ENCODE results near the gene NFATC1. TPM values are rescaled to one million over a fixed set of nuclear protein-coding genes. Genes with fewer than 3 reads are reported as not detected.

NFATC1 gene
- total RNA-seq, 1 donor from 2014 or later: 1.1 TPM

DNA sequence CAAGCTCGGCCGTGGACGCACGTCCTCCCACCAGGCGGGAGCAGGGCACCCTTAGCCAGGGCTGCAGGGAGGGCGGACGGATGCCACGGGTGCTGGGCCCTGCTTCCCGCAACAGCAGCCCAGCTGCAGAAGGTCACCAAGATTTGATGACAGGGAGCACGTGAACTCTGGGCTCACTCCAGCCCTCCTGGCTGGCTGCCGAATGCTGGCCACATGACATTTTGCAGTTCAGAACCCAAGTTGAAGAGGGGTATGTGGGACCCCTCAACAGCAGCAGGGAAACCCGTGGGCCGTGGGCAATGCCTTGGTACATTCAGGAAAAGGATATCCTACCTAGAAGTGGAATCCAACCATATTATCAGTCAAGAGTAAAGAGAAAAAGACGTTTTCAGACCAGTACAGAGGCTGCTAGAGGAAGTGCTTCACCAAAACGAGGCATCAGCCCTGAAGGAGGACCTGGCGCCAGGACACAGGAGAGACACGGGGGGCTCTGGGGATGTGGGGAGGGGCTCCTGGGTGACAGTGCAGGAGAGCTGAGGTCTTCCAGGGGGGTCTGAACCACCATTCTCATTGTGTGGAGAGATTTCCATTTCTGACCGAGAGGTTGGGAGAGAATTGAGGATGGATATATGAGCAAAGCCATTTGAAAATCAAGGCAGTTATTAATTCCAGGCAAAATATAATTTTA is 176.5 kb downstream of the NFATC1 start:
- DNase-seq (ENCODE audit: low read depth): no peak

DNA sequence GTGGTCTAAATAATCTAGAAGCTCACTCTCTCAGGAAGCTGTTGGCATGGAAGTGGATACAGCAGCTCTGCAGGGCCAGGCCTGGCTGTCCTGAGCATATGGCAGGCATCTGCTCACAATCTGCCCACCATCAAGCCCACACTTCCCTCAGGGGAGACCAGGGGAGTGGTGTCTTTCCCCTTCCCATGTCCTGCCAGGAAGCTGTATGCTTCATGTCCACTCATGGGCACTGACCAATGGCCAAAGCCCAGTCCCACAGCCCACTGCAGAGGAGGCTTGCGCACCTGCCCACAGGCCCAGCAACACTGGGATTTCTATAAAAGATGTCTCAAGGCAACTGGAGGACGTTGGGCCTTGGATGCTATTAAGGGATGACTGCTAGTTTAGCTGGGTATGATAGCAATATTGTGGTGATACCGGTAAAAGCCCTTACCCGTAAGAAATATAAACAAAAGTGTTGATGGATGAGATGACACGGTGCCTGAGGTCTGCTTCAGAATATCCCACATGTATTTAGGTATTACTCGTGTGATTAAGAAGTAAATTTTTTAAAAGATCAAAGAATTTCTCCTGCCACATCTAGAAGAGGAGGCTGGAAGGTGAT is 177.2 kb downstream of the NFATC1 start:
- no peak for DNase-seq (ENCODE audit: low read depth)

DNA sequence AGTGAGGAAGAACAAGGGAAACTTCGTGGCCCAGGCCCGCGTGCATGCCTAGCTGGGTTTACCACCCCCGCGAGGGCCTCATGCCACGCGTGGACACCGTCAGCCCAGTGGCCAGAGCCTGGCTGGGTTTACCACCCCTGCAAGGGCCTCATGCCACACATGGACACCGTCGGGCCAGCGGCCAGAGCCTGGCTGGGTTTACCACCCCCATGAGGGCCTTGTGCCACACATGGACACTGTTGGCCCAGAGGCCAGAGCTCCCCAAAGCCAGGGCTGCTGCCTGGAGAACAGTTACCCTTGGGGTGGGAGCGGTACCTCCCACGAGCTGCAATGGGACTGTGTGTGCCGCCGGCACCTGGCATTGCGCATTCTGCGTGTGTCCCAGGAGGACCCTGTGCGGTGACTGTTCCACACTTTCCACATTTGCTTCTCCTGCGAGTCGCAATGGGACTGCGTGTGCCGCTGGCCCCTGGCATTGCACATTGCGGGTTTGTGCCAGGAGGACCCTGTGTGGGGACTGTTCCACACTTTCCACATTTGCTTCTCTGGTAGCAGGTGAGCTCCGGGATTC is 178.3 kb downstream of the NFATC1 start:
- no peak for DNase-seq (ENCODE audit: low read depth)

DNA sequence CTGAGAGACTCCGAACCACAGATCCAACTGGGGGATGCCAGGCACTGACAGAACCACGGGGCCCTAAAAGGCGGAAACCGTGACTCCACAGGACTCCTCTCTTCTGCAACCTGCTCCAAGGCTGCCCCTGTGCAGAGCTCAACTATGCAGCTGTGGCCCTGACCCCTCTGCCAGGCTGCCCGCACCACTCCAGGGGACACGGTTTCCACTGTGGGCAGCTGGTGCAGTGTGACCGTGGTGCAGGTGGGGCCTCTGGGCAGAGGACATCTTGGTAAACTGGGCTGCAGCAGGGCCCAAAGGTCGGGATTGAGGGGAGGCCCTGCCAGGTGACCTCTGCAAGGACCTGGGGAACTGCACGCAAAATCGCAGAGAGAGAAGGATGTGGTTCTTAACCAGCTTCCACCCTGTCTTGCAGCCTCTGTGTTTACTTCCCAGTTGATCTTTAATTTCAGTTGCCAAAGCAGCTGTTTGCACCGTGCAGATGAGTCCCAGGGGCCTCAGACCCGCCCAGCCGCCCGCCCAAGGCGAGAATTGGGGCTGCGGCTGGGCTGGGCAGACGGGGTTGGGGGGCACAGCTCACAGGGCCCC is 179.3 kb downstream of the NFATC1 start:
- DNase-seq (ENCODE audit: low read depth): no peak

DNA sequence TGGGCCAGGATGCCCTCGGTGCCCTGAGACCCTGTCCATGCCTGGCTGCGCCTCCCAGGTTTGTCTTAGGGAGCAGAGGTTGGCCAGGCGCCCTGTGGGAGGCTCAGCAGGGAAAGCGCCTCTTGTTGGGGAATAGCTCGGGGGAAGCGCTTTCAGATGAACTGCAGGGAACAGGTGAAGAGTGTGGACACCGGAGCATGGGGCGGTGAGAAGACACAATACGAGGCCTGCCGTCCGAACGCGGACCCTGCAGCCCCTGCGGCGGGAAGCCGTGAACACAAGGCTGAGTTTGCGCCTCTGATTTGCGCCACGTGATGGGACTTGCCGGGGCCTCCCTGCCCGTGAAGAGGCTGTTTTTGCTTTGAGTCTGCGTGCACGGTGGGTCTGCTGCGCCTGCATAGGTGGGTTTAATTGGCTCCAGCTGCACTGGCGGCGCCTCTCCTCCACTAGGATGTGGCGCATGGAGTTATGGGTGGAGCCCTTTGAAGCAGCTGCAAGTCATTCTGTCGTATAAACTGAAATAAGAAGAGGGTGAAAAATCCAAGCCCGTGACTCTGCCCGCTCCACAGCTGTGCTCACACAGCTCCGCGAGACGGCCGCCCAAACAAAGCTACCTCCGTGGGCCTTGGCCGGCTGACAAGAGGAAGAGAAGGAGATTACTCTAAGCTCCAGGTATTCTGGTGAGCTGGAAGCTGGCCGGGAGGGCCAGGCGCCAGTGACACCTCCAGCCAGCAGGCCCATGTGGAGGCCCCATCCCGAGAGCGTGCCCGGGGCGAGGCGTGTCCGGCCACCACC is 180.4 kb downstream of the NFATC1 start:
- no peak for DNase-seq (ENCODE audit: low read depth)

DNA sequence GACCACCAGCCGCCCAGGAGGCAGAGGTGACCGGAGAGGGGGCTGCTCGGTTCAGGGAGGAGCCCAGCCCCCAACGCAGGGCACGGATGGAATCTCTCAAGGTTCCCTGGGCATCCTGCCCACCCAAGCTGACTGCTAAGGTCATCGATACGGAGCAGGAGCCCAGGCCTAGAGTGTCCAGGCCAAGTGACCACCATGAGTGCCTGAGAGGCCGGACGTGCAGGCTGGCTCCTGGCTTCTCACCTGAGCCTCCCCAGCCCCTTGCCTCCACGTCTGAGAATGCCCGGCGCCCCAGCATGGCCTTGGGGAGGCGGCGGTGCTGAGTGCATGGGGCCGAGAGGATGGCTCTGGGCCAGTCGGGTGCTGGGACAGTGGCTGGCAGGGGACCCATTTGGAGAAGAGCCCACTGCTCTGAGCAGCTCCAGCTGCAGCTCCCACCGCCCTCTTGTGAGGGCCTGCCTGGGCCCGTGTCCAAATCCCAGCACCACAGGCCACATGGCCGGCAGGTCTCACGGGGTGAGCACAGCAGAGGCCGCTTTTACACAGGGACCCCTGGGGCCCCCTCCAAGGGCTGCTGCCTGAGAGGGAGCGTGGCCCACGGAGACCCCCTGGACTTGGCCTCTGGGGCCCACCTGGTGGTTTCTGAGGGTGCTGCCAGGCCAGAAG is 181.1 kb downstream of the NFATC1 start:
- no peak for DNase-seq (ENCODE audit: low read depth)

DNA sequence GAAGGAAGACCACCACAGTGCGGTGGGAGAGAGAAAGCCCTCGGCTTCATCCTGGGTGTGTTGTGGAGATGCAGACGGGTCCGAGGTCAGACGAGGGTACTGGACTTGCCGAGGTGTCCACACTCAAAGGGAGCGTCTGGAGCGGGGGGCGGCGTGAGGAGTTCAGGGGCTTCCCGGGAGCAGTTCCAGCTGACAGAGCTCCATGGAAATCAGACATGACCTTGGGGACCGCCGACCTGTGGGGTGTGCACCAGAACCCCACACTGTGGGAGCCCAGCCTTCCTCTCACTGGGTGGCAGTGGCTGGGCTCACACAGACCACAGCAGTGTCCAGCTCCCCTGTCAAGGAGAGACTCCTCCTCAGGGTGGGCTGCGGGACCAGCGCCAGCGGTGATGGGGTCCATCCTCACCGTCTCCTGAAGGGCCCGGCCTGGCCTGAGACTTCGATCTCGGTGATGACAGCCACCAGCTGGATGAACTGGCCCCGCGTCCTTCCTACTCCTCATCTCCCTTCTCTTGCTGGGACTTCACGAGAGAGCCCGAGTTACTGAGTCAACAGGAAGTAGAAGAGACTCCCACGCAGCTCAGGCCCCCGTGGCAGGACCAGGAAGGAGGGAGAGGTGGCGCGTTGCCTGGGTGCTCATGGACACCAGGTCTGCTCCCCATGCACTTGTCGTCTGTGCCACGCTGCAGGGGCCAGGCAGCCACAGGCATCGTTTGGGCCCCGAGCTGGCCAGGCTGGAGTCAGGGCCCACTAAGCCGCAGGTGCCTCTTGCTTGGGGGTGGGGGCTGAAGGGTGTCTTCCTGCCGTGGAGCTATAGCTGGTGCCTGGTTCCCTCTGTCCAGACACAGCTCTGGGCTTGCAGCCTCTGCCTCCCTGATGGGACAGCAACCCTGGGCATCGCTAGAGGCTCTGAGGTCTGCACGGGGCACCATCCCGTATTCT is 182.0 kb downstream of the NFATC1 start:
- DNase-seq (ENCODE audit: low read depth): no peak

DNA sequence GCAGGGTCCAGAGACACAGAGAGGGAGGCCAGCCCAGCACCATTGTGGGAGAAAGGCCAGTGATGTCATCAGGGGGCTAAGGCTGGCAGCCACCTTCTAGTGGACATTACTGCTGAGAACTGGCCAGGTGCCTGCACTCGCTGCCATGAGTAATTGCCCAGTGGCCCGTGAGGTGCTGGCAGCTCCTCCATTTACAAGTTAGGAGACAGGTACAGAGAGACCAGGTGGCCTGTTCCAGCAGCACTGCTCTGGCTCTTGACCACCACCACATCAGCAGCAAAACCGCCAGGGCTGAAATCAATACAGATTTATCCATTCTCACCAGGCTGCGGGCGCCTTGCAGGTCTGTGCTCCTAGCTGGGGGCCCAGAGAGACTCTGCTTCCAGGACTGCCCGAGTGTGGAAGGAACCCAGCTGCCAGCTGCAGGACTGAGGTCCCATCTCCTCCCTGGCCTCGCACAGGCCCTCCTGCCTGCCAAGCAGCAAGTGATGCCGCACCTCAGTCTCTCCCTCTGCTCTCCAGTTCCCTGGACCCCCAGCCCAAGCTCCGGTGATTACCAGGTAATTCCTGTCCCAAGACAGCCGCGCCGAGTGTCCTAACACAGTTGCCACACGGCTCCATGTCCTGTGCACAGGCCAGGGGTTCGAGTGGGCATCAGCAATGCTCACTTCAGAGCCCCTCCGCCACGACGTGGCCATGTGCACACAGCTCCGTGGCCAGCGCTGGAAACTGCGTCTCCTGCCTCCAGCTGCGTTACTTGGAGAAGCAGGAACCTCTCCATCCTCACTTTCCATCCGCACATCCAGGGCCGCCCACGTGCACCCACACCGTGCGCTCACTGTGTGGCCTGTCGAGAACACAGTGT is 182.9 kb downstream of the NFATC1 start:
- DNase-seq (ENCODE audit: low read depth): no peak

Measured in renal cortical epithelial cell (primary cell).